Measurements from ENCODE around the gene NEUROG1. TPM values are rescaled to one million over a fixed set of nuclear protein-coding genes. Genes with fewer than 3 reads are reported as not detected.

The NEUROG1 gene
- total RNA-seq, 4 donors from 2014 or later, result not detected

- 5% methylated on average over 29 of the region's 68 CpGs; no CpG with 5 or more reads in 1 of the 2 donors for WGBS, 2 donors
- intact Hi-C loops (cut with DNase I), result no loop called here
- DNase-seq, result peak; percentile 4
Observed at GRCh38 chr5:135578685-135579341, 43.0 kb upstream of the NEUROG1 start, which contains the start of gene CXCL14. TSS of gene CXCL14 (minus strand) at chr5:135578991. CDS start at chr5:135578778, 213 bp downstream.

GRCh38 chr5:135578305-135578684, 42.5 kb upstream of the NEUROG1 start:
- H3K4me3 ChIP-seq (replicated peaks in 1 of 3), result no peak overlapping the region

More at GRCh38 chr5:135578685-135579341, 43.0 kb upstream of the NEUROG1 start, which contains the start of gene CXCL14:
- Histone ChIP-seq H3K36me3 (no peaks in the 10 kb centered on the region), H3K4me3 (replicated peaks in 1 of 3) (no peak within 1 kb of the TSS), H3K27me3 (peaks cover 14% of the 10 kb centered on the region), H3K9me3 (no peaks in the 10 kb centered on the region), H3K27ac (no peak within 1 kb of the TSS), H3K4me1 (peaks cover 0 to 8% of the 10 kb centered on the region in 2 donors)
- TF ChIP-seq POLR2A (IDR thresholded peaks at IDR 0.05) (no peak), CTCF (IDR thresholded peaks at IDR 0.05) (no peak)

GRCh38 chr5:135577421-135577820, 41.7 kb upstream of the NEUROG1 start:
- Histone ChIP-seq H3K27ac (no peak overlapping the region), H3K9me3 (no peaks in the 10 kb centered on the region), H3K36me3 (no peaks in the 10 kb centered on the region), H3K4me3 (replicated peaks in 1 of 3) (no peak overlapping the region), H3K4me1 (peaks cover 0 to 8% of the 10 kb centered on the region in 2 donors), H3K27me3 (peaks cover 14% of the 10 kb centered on the region)
- TF ChIP-seq CTCF (IDR thresholded peaks at IDR 0.05) (no peak), POLR2A (IDR thresholded peaks at IDR 0.05) (no peak)
- intact Hi-C loops (cut with DNase I), result no loop called here
- WGBS, 2 donors, result 24 to 36% methylated on average over 8 of the region's 8 CpGs
- no peak for DNase-seq

More at GRCh38 chr5:135578305-135578684, 42.5 kb upstream of the NEUROG1 start:
- H3K27ac ChIP-seq, result no peak overlapping the region
- intact Hi-C loops (cut with DNase I), result no loop called here
- DNase-seq, result no peak
- TF ChIP-seq CTCF (IDR thresholded peaks at IDR 0.05) (no peak), POLR2A (IDR thresholded peaks at IDR 0.05) (no peak)
- no peaks in the 10 kb centered on the region for H3K9me3 ChIP-seq
- no peaks in the 10 kb centered on the region for H3K36me3 ChIP-seq
- H3K27me3 ChIP-seq, result peaks cover 14% of the 10 kb centered on the region
- H3K4me1 ChIP-seq, result peaks cover 0 to 8% of the 10 kb centered on the region in 2 donors
- WGBS, 2 donors, result 1 to 2% methylated on average over 9 to 16 of the region's 21 CpGs

- Histone ChIP-seq H3K27me3 (peaks cover 14% of the 10 kb centered on the region), H3K27ac (no peak overlapping the region), H3K9me3 (no peaks in the 10 kb centered on the region), H3K4me1 (peaks cover 0 to 8% of the 10 kb centered on the region in 2 donors), H3K4me3 (replicated peaks in 1 of 3) (no peak overlapping the region), H3K36me3 (no peaks in the 10 kb centered on the region)
- intact Hi-C loops (cut with DNase I), result no loop called here
- TF ChIP-seq CTCF (IDR thresholded peaks at IDR 0.05) (no peak), POLR2A (IDR thresholded peaks at IDR 0.05) (no peak)
- DNase-seq, result no peak
- WGBS, 2 donors, result 70% methylated on average over 6 of the region's 6 CpGs
Observed at GRCh38 chr5:135576075-135576599, 40.4 kb upstream of the NEUROG1 start.

- intact Hi-C loops (cut with DNase I), result no loop called here
- no peaks in the 10 kb centered on the region for H3K36me3 ChIP-seq
- no peak for DNase-seq
- H3K27me3 ChIP-seq, result peaks cover 14% of the 10 kb centered on the region
- no peak overlapping the region for H3K4me3 ChIP-seq (replicated peaks in 1 of 3)
- peaks cover 0 to 8% of the 10 kb centered on the region in 2 donors for H3K4me1 ChIP-seq
- WGBS, 2 donors, result 87 to 89% methylated on average over 10 of the region's 10 CpGs
- H3K9me3 ChIP-seq, result no peaks in the 10 kb centered on the region
- no peak overlapping the region for H3K27ac ChIP-seq
- TF ChIP-seq POLR2A (IDR thresholded peaks at IDR 0.05) (no peak), CTCF (IDR thresholded peaks at IDR 0.05) (no peak)
Observed at GRCh38 chr5:135574493-135574892, 38.7 kb upstream of the NEUROG1 start.

Data from thyroid gland (tissue), 4 donors.